Measurements from ENCODE around the gene YTHDC1. TPM values are rescaled to one million over a fixed set of nuclear protein-coding genes. Genes with fewer than 3 reads are reported as not detected.
A peak's percentile ranks its signal among the peaks of the same experiment; 100 is the strongest.

Gene YTHDC1
- total and polyA plus RNA-seq, 3 experiments from 2014 or later = 42.2 to 86.5 (median 85.2) TPM

- Mint-ChIP-seq H3K4me3 (no peak overlapping the region), H3K27ac (no peak overlapping the region), H3K36me3 (no peaks in the 10 kb centered on the region), H3K4me1 (no peaks in the 10 kb centered on the region), H3K9me3 (no peaks in the 10 kb centered on the region), H3K27me3 (peaks cover 8 to 25% of the 10 kb centered on the region in 2 donors)
- H3K27me3 ChIP-seq (ENCODE audit: insufficient read depth, low read length, poor library complexity, severe bottlenecking) = no peaks in the 10 kb centered on the region
- no peaks in the 10 kb centered on the region for H3K9me3 ChIP-seq (ENCODE audit: low read length)
- ChIA-PET CTCF (no interaction called here), POLR2A (no interaction called here)
- H3K4me3 ChIP-seq (ENCODE audit: low read length) = no peak overlapping the region
- no peak overlapping the region for H3K27ac ChIP-seq (ENCODE audit: low read depth, low read length)
- no peaks in the 10 kb centered on the region for H3K4me1 ChIP-seq (ENCODE audit: insufficient read depth, low read length)
- DNase-seq = no peak
- H3K36me3 ChIP-seq (ENCODE audit: insufficient read depth, low read length) = no peaks in the 10 kb centered on the region
These were observed 33.2 kb upstream of the YTHDC1 start for GRCh38 chr4:68383115-68383514.

DNA sequence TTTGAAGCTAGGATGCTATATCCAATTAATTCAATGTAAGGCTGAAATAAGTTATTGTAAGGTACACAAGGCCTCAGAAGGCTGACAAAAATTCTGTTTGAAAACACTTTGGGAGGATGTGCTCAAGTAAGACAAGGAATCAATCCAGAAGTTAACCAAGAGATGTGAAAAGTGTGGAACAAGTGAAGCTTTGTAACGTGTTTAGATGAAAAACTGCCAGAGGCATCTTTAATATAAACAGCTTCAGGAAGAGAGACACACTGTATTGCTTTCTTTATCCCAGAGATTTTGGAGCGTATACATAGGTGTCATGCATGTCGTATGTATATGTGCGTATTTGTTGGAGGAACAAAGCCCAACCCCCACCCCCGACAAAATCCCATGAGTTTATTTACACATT is 28.3 kb upstream of the YTHDC1 start:
- ChIA-PET POLR2A (no interaction called here), CTCF (interaction anchor here (0.9 kb wide), 1 partner anchor 10 kb away, joined by 3 read pairs; no protein-coding TSS in a partner anchor)
- Histone ChIP-seq H3K9me3 (ENCODE audit: low read length) (no peaks in the 10 kb centered on the region), H3K4me1 (ENCODE audit: insufficient read depth, low read length) (peaks cover 4% of the 10 kb centered on the region), H3K4me3 (ENCODE audit: low read length) (no peak overlapping the region), H3K27ac (ENCODE audit: low read depth, low read length) (no peak overlapping the region), H3K27me3 (ENCODE audit: insufficient read depth, low read length, poor library complexity, severe bottlenecking) (no peaks in the 10 kb centered on the region), H3K36me3 (ENCODE audit: insufficient read depth, low read length) (no peaks in the 10 kb centered on the region)
- DNase-seq = no peak
- Mint-ChIP-seq H3K9me3 (no peaks in the 10 kb centered on the region), H3K36me3 (no peaks in the 10 kb centered on the region), H3K4me3 (no peak overlapping the region), H3K27ac (no peak overlapping the region), H3K27me3 (peaks cover 7 to 10% of the 10 kb centered on the region in 2 donors), H3K4me1 (peaks cover 10 to 16% (median 14%) of the 10 kb centered on the region in 3 donors)

DNA sequence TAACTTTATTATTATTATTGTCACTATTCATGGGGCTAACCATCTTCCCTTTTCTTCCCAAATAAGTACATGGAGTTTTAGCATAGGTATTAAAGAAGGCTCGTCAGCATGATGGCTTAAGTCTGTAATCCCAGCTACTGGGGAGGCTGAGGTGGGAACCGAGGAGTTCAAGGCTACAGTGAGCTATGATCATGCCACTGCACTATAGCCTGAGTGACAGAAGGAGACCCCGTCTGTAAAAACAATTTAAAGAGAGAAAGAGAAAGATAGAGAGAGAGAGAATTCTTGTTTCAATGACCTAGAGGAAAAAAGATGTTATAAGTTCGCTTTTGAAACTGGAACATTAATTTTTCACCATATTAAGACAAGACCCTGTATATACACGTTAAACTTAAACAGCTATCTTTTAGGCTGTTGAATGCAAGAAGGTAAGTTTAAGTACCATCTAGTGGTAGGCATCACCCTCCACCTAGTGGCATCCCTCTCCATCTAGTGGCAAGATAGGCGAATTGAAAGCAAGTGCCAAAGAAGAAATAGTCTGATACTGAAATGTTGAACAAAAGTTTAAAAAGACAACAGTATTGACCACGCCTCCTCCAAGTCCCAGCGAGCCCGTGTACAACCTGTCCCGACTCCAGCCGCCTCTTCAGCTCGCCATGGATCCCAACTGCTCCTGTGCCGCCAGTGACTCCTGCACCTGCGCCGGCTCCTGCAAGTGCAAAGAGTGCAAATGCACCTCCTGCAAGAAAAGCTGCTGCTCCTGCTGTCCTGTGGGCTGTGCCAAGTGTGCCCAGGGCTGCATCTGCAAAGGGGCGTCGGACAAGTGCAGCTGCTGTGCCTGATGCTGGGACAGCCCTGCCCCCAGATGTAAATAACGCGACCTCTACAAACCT is 26.0 kb upstream of the YTHDC1 start:
- CTCF ChIA-PET = interaction anchor here (0.6 to 2.4 kb wide), 28 partner anchors 8 to 826 kb away, joined by 3 to 21 read pairs (median 4); no protein-coding TSS in a partner anchor
- H3K4me3 Mint-ChIP-seq = peak overlapping the region; percentile 21 to 89 (median 80)
- H3K4me3 ChIP-seq (ENCODE audit: low read length) = peak overlapping the region; percentile 46

DNA sequence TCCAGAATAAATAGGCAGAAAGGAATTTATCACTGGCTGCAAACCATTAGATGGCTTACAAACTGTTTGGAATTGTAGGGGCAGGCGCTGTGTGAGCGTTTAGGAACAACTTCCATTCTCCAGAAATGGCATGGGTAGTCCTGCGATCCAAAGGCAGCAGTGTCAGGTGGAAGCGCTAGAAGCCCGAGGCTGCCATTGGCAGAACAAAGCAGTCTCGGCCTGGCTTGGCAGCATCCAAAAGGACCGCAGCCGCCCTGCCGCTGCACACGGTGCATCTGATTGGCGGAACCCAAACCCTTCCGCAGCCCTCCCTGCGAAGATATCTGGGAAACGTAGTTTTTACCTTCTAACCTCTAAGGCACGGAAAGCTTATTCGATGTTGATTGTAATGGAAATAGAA is 23.6 kb upstream of the YTHDC1 start:
- Mint-ChIP-seq H3K36me3 (no peaks in the 10 kb centered on the region), H3K27me3 (peaks cover 4 to 6% of the 10 kb centered on the region in 2 donors), H3K9me3 (no peaks in the 10 kb centered on the region), H3K4me3 (peak overlapping the region in 5 of 7 donors; percentile 48 to 74 (median 62)), H3K4me1 (peaks cover 13 to 26% (median 18%) of the 10 kb centered on the region in 3 donors), H3K27ac (peak overlapping the region in 6 of 8 donors; percentile 5 to 81 (median 48))
- DNase-seq = peak; percentile 24 to 66 (median 46)
- Histone ChIP-seq H3K4me1 (ENCODE audit: insufficient read depth, low read length) (peaks cover 4% of the 10 kb centered on the region), H3K36me3 (ENCODE audit: insufficient read depth, low read length) (no peaks in the 10 kb centered on the region), H3K4me3 (ENCODE audit: low read length) (peak overlapping the region; percentile 27), H3K27ac (ENCODE audit: low read depth, low read length) (no peak overlapping the region), H3K9me3 (ENCODE audit: low read length) (no peaks in the 10 kb centered on the region), H3K27me3 (ENCODE audit: insufficient read depth, low read length, poor library complexity, severe bottlenecking) (no peaks in the 10 kb centered on the region)
- POLR2A ChIA-PET = no interaction called here
- CTCF ChIA-PET = no interaction called here

More for the DNA sequence above, 26.0 kb upstream of the YTHDC1 start:
- POLR2A ChIA-PET = interaction anchor here (0.6 kb wide), 1 partner anchor 29 kb away, joined by 3 read pairs; no protein-coding TSS in a partner anchor
- no peaks in the 10 kb centered on the region for H3K27me3 ChIP-seq (ENCODE audit: insufficient read depth, low read length, poor library complexity, severe bottlenecking)
- no peaks in the 10 kb centered on the region for H3K36me3 ChIP-seq (ENCODE audit: insufficient read depth, low read length)
- Mint-ChIP-seq H3K36me3 (no peaks in the 10 kb centered on the region), H3K4me1 (peaks cover 11 to 17% (median 14%) of the 10 kb centered on the region in 3 donors), H3K27ac (peak overlapping the region in 2 of 8 donors; percentile 42 to 66), H3K9me3 (no peaks in the 10 kb centered on the region), H3K27me3 (peaks cover 7% of the 10 kb centered on the region in 2 donors)
- H3K27ac ChIP-seq (ENCODE audit: low read depth, low read length) = no peak overlapping the region
- DNase-seq = peak; percentile 7 to 65 (median 58)
- H3K9me3 ChIP-seq (ENCODE audit: low read length) = no peaks in the 10 kb centered on the region
- H3K4me1 ChIP-seq (ENCODE audit: insufficient read depth, low read length) = peaks cover 4% of the 10 kb centered on the region

GRCh38 chr4:68372588-68372987 is 22.7 kb upstream of the YTHDC1 start:
- H3K4me1 Mint-ChIP-seq = peaks cover 13 to 28% (median 21%) of the 10 kb centered on the region in 3 donors
- no peak overlapping the region for H3K27ac Mint-ChIP-seq
- no peaks in the 10 kb centered on the region for H3K9me3 Mint-ChIP-seq
- H3K27me3 Mint-ChIP-seq = peaks cover under 1 to 1% of the 10 kb centered on the region in 2 donors
- no peak overlapping the region for H3K4me3 Mint-ChIP-seq
- DNase-seq = no peak
- no peaks in the 10 kb centered on the region for H3K27me3 ChIP-seq (ENCODE audit: insufficient read depth, low read length, poor library complexity, severe bottlenecking)
- ChIA-PET POLR2A (no interaction called here), CTCF (interaction anchor here (1.2 kb wide), 1 partner anchor 23 kb away, joined by 3 read pairs; the partner anchor contains the start of gene YTHDC1)
- H3K4me1 ChIP-seq (ENCODE audit: insufficient read depth, low read length) = peaks cover 4% of the 10 kb centered on the region
- H3K4me3 ChIP-seq (ENCODE audit: low read length) = no peak overlapping the region
- H3K36me3 Mint-ChIP-seq = no peaks in the 10 kb centered on the region
- H3K36me3 ChIP-seq (ENCODE audit: insufficient read depth, low read length) = no peaks in the 10 kb centered on the region
- no peaks in the 10 kb centered on the region for H3K9me3 ChIP-seq (ENCODE audit: low read length)
- H3K27ac ChIP-seq (ENCODE audit: low read depth, low read length) = no peak overlapping the region

- H3K9me3 Mint-ChIP-seq = peaks cover 0 to 3% (median 2%) of the 10 kb centered on the region in 5 donors
- no peaks in the 10 kb centered on the region for H3K27me3 ChIP-seq (ENCODE audit: insufficient read depth, low read length, poor library complexity, severe bottlenecking)
- H3K27ac ChIP-seq (ENCODE audit: low read depth, low read length) = no peak overlapping the region
- no peak overlapping the region for H3K4me3 Mint-ChIP-seq
- H3K27me3 Mint-ChIP-seq = peaks cover 8 to 24% of the 10 kb centered on the region in 2 donors
- no peak overlapping the region for H3K27ac Mint-ChIP-seq
- POLR2A ChIA-PET = no interaction called here
- no peak overlapping the region for H3K4me3 ChIP-seq (ENCODE audit: low read length)
- peaks cover 7 to 18% (median 12%) of the 10 kb centered on the region in 3 donors for H3K4me1 Mint-ChIP-seq
- H3K36me3 ChIP-seq (ENCODE audit: insufficient read depth, low read length) = no peaks in the 10 kb centered on the region
- no peaks in the 10 kb centered on the region for H3K9me3 ChIP-seq (ENCODE audit: low read length)
- CTCF ChIA-PET = interaction anchor here (1.3 kb wide), 1 partner anchor 24 kb away, joined by 3 read pairs; no protein-coding TSS in a partner anchor
- no peak for DNase-seq
- H3K4me1 ChIP-seq (ENCODE audit: insufficient read depth, low read length) = no peaks in the 10 kb centered on the region
- H3K36me3 Mint-ChIP-seq = peaks cover 0 to 12% (median 0%) of the 10 kb centered on the region in 3 donors
These were observed 19.4 kb upstream of the YTHDC1 start for GRCh38 chr4:68369142-68369805.

DNA sequence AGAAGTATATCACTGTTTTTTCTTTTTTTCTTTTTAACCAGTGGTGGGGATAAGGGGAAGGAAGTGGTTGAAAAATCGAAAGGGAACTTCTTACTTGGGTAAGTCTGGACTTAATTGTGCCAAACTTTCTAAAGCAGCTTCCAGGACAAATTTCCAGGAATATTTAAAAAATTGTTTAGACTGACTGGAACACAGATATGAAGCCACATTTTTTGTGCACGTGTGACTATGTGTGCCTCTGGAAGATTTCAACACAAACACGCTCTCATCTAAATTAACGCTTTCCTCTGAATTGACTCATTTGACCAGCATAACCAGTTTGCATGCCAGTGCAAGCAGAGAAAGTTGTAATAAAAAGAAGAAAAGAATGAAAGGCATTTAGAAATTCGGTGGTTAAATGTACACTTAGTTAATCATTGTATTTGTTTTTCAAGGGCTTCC is 18.8 kb upstream of the YTHDC1 start:
- H3K27me3 Mint-ChIP-seq = peaks cover 8 to 28% of the 10 kb centered on the region in 2 donors
- H3K36me3 Mint-ChIP-seq = peaks cover 0 to 16% (median 0%) of the 10 kb centered on the region in 3 donors
- CTCF ChIA-PET = interaction anchor here (1.3 to 1.4 kb wide), 2 partner anchors 9 to 24 kb away, joined by 3 read pairs; no protein-coding TSS in a partner anchor
- no peaks in the 10 kb centered on the region for H3K9me3 ChIP-seq (ENCODE audit: low read length)
- H3K27me3 ChIP-seq (ENCODE audit: insufficient read depth, low read length, poor library complexity, severe bottlenecking) = no peaks in the 10 kb centered on the region
- no peak overlapping the region for H3K4me3 Mint-ChIP-seq
- H3K4me1 Mint-ChIP-seq = peaks cover 7 to 17% (median 11%) of the 10 kb centered on the region in 3 donors
- no peak overlapping the region for H3K4me3 ChIP-seq (ENCODE audit: low read length)
- H3K27ac Mint-ChIP-seq = no peak overlapping the region
- H3K4me1 ChIP-seq (ENCODE audit: insufficient read depth, low read length) = no peaks in the 10 kb centered on the region
- POLR2A ChIA-PET = no interaction called here
- H3K9me3 Mint-ChIP-seq = peaks cover 0 to 3% (median 2%) of the 10 kb centered on the region in 5 donors
- H3K27ac ChIP-seq (ENCODE audit: low read depth, low read length) = no peak overlapping the region
- no peaks in the 10 kb centered on the region for H3K36me3 ChIP-seq (ENCODE audit: insufficient read depth, low read length)
- DNase-seq = no peak
